ENCODE results near the gene ARHGAP44.

Gene ARHGAP44

GRCh38 chr17:13014801-13015200, 225.5 kb downstream of the ARHGAP44 start:
- H3K4me3 ChIP-seq (ENCODE audit: low read depth, low read length) = no peak overlapping the region
- no peak for TF ChIP-seq CTCF (IDR thresholded peaks at IDR 0.05; ENCODE audit: low read depth, low read length, missing control alignments)
- DNase-seq (ENCODE audit: low read depth) = no peak

DNA sequence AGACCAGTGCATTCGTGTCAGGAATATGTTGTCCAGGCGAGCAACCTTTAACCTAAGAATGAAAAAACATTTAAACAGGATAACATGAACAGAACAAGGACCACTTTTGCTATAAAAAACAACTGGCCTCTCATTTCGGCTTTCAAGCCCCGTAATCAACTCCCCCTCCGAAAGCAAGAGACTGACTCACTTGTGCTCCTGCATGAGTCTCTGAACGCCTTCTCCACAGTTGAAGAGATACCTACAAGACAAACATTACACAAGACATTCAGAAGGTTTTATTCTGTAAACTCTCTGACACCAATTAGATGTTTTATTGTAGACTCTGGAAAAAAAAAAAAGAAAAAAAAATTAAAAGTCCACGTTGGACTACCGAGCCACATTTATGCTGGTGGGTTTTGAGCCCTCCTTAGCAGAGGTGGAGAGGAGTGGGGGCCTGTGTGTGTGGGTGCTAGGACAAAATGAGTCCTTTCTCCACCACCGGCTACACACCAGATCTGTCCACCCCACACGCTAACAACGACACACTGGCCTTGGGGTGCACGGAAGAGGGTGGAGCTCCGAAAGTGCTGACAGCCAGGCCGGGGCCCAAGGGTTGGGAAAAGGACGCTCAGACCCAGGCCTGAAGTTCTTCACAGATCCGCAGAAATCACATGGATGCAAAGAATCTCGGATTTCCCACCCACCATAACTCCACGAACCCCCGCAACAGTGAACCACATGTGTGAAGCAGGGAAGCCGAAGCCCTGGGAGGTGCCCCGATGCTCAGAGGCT, 227.8 kb downstream of the ARHGAP44 start:
- DNase-seq (ENCODE audit: low read depth) = peak; percentile 3
- TF ChIP-seq CTCF (IDR thresholded peaks at IDR 0.05; ENCODE audit: low read depth, low read length, missing control alignments) = no peak
- peak overlapping the region; percentile 76 for H3K4me3 ChIP-seq (ENCODE audit: low read depth, low read length)

GRCh38 chr17:13017655-13018459, 228.6 kb downstream of the ARHGAP44 start, which contains the start of gene ELAC2:
Gene ELAC2 (minus strand): TSS chr17:13018027. CDS start chr17:13017947, 80 bp downstream.
- peak; percentile 6 for TF ChIP-seq CTCF (IDR thresholded peaks at IDR 0.05; ENCODE audit: low read depth, low read length, missing control alignments)
- DNase-seq (ENCODE audit: low read depth) = peak; percentile 97
- H3K4me3 ChIP-seq (ENCODE audit: low read depth, low read length) = peak within 1 kb of the TSS; percentile 76

DNA sequence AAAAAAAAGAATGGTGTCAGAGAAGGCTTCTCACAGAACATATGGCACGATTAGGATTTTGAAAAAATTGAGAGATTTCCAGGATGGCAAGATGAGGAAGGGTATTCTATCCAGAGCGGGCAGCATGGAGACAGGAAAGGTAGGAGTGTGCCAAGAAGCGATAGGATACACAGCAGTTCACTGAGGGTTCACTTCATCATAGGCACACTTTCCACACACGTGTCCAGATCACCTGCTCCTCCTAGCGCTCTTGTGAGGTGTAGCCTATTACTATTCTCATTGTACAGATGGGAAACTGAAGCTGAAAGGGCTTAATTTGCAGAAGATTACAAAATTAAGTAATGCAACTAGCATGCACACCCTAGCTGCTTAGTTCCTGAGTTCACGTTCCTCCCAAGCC, 234.7 kb downstream of the ARHGAP44 start:
- no peak for DNase-seq (ENCODE audit: low read depth)
- no peak for TF ChIP-seq CTCF (IDR thresholded peaks at IDR 0.05; ENCODE audit: low read depth, low read length, missing control alignments)
- H3K4me3 ChIP-seq (ENCODE audit: low read depth, low read length) = no peak overlapping the region

DNA sequence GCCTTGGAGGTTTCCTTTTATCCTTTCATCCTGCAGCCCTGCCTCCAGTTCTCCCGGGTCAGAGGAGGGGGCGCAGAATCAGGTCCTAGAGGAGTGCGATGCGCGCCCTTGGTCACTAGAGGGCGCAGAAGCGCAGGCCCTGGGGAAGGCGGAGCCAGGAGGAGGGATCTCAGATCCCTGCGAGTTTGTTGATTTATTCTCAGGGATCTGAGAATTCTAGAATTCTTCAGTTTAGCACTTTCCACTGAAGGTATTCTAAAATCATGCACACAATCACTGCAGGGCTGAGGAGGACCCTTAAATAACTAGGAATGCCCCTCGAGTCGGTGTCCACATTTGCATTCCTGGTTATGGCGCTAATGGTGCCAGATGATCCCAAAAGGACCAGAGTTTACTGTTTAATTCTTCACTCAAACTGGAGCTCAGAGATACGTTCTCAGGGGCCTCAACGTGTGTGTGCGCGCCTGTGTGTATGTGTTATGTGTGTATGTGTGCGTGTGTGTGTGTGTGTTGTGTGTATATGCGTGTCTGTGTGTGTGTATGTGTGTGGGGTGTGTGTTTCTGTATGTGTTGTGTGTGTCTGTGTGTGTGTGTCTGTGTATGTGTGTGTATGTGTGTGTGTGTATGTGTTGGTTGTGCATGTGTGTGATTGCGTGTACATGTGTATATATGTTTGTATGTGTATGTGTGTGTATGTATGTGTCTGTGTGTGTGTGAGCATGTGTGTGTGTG, 235.4 kb downstream of the ARHGAP44 start:
- peak; percentile 5 for DNase-seq (ENCODE audit: low read depth)
- H3K4me3 ChIP-seq (ENCODE audit: low read depth, low read length) = no peak overlapping the region
- peak; percentile 96 for TF ChIP-seq CTCF (IDR thresholded peaks at IDR 0.05; ENCODE audit: low read depth, low read length, missing control alignments)

DNA sequence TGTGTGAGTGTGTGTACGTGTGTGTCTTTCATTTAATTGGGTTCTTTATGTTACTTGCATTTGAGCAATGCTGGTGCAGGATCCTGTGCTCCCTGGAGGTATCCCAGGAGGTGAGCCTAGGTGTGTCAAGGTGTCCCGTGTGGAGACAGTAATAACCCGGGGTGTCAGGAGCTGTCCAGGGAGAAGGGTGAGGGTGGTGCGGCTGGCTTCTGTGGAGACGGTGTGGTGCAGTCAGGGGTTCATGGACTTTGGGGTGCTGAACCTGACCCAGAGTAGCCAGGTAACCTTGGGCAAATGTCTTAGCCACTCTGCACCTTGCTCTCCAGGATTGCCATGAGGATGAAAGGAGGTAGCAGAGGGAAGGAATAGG, 235.9 kb downstream of the ARHGAP44 start:
- no peak for TF ChIP-seq CTCF (IDR thresholded peaks at IDR 0.05; ENCODE audit: low read depth, low read length, missing control alignments)
- no peak overlapping the region for H3K4me3 ChIP-seq (ENCODE audit: low read depth, low read length)
- no peak for DNase-seq (ENCODE audit: low read depth)

Measured in GM12864 (cell line).